ENCODE data around the gene GOLGB1. TPM values are rescaled to one million over a fixed set of nuclear protein-coding genes. Genes with fewer than 3 reads are reported as not detected.
"Not testable (repeated sequence)": the region's sequence is repeated elsewhere in the genome, so short reads cannot be mapped to it uniquely, and the experiment has no call there.

Gene GOLGB1
- total RNA-seq, 5 donors from 2014 or later (not counting 1 experiment from before 2014, with no cell fraction given), result 33.5 to 47.0 (median 40.1) TPM

- Histone ChIP-seq H3K4me1 (ENCODE audit: control insufficient read depth in 1 of 2, extremely low read depth in 1 of 2, insufficient read depth in 2 of 2, low read length in 2 of 2) (no peaks in the 10 kb centered on the region), H3K4me3 (ENCODE audit: control insufficient read depth in 1 of 2, extremely low read depth in 1 of 2, low read length in 1 of 2) (no peak overlapping the region), H3K27ac (ENCODE audit: low read length) (no peak overlapping the region), H3K9me3 (no peaks in the 10 kb centered on the region), H3K27me3 (replicated peaks in 1 of 2; ENCODE audit: control insufficient read depth in 2 of 2, extremely low read depth in 1 of 2, insufficient read depth in 2 of 2, low read length in 1 of 2) (no peaks in the 10 kb centered on the region), H3K36me3 (ENCODE audit: control insufficient read depth in 2 of 2, extremely low read depth in 1 of 2, insufficient read depth in 1 of 2, low read length in 1 of 2) (peaks cover 0 to 58% of the 10 kb centered on the region in 2 donors)
- ChIA-PET CTCF (interaction anchor here in 1 of 2 donors (0.9 kb wide), 1 partner anchor 15 kb away, joined by 6 read pairs; no protein-coding TSS in a partner anchor), POLR2A (interaction anchor here (0.6 to 2.2 kb wide), 3 partner anchors 16 to 94 kb away, joined by 3 to 5 read pairs (median 5); partner anchors contain the start of gene HCLS1 (in 1 of the 2))
- H3K36me3 Mint-ChIP-seq, result peaks cover 63% of the 10 kb centered on the region
- DNase-seq (no peak), ATAC-seq (replicated peaks in 1 of 4) (no peak)
- H3K27me3 Mint-ChIP-seq, result no peaks in the 10 kb centered on the region
- no peak overlapping the region for H3K27ac Mint-ChIP-seq
- no peak overlapping the region for H3K4me3 Mint-ChIP-seq
- H3K4me1 Mint-ChIP-seq, result peaks cover 0 to 14% (median 0%) of the 10 kb centered on the region in 3 donors
- H3K9me3 Mint-ChIP-seq, result no peaks in the 10 kb centered on the region
Observed at GRCh38 chr3:121698901-121699300, 50.6 kb downstream of the GOLGB1 start.

- CTCF ChIA-PET, result interaction anchor here in 1 of 2 donors (0.6 kb wide), 1 partner anchor 83 kb away, joined by 4 read pairs; no protein-coding TSS in a partner anchor
Observed at GRCh38 chr3:121698476-121698875, 51.1 kb downstream of the GOLGB1 start.

GRCh38 chr3:121696186-121696585, 53.4 kb downstream of the GOLGB1 start:
- H3K4me3 Mint-ChIP-seq, result no peak overlapping the region
- no peaks in the 10 kb centered on the region for H3K9me3 Mint-ChIP-seq
- H3K9me3 ChIP-seq, result no peaks in the 10 kb centered on the region
- H3K27me3 Mint-ChIP-seq, result no peaks in the 10 kb centered on the region
- no peak overlapping the region for H3K27ac Mint-ChIP-seq
- WGBS (ENCODE audit: insufficient coverage), result 100% methylated on average over 1 of the region's 3 CpGs
- H3K4me1 ChIP-seq (ENCODE audit: control insufficient read depth in 1 of 2, extremely low read depth in 1 of 2, insufficient read depth in 2 of 2, low read length in 2 of 2), result no peaks in the 10 kb centered on the region
- peaks cover 53% of the 10 kb centered on the region for H3K36me3 Mint-ChIP-seq
- peaks cover 0 to 56% of the 10 kb centered on the region in 2 donors for H3K36me3 ChIP-seq (ENCODE audit: control insufficient read depth in 2 of 2, extremely low read depth in 1 of 2, insufficient read depth in 1 of 2, low read length in 1 of 2)
- DNase-seq (no peak), ATAC-seq (replicated peaks in 1 of 4) (no peak)
- H3K27me3 ChIP-seq (replicated peaks in 1 of 2; ENCODE audit: control insufficient read depth in 2 of 2, extremely low read depth in 1 of 2, insufficient read depth in 2 of 2, low read length in 1 of 2), result no peaks in the 10 kb centered on the region
- CTCF ChIA-PET, result interaction anchor here in 1 of 2 donors (0.9 kb wide), 1 partner anchor 11 kb away, joined by 3 read pairs; no protein-coding TSS in a partner anchor
- POLR2A ChIA-PET, result no interaction called here
- peaks cover 0 to 11% (median under 1%) of the 10 kb centered on the region in 3 donors for H3K4me1 Mint-ChIP-seq
- no peak overlapping the region for H3K4me3 ChIP-seq (ENCODE audit: control insufficient read depth in 1 of 2, extremely low read depth in 1 of 2, low read length in 1 of 2)
- no peak overlapping the region for H3K27ac ChIP-seq (ENCODE audit: low read length)

More at GRCh38 chr3:121698476-121698875, 51.1 kb downstream of the GOLGB1 start:
- DNase-seq (no peak), ATAC-seq (replicated peaks in 1 of 4) (no peak)
- H3K4me1 Mint-ChIP-seq, result peaks cover 0 to 11% (median 0%) of the 10 kb centered on the region in 3 donors
- H3K36me3 ChIP-seq (ENCODE audit: control insufficient read depth in 2 of 2, extremely low read depth in 1 of 2, insufficient read depth in 1 of 2, low read length in 1 of 2), result peaks cover 0 to 58% of the 10 kb centered on the region in 2 donors
- peaks cover 60% of the 10 kb centered on the region for H3K36me3 Mint-ChIP-seq
- H3K4me1 ChIP-seq (ENCODE audit: control insufficient read depth in 1 of 2, extremely low read depth in 1 of 2, insufficient read depth in 2 of 2, low read length in 2 of 2), result no peaks in the 10 kb centered on the region
- H3K27ac Mint-ChIP-seq, result no peak overlapping the region
- H3K4me3 ChIP-seq (ENCODE audit: control insufficient read depth in 1 of 2, extremely low read depth in 1 of 2, low read length in 1 of 2), result no peak overlapping the region
- POLR2A ChIA-PET, result interaction anchor here (0.6 to 2.2 kb wide), 3 partner anchors 16 to 94 kb away, joined by 3 to 5 read pairs (median 5); partner anchors contain the start of gene HCLS1 (in 1 of the 2)
- H3K27me3 Mint-ChIP-seq, result no peaks in the 10 kb centered on the region
- no peaks in the 10 kb centered on the region for H3K9me3 ChIP-seq
- H3K27me3 ChIP-seq (replicated peaks in 1 of 2; ENCODE audit: control insufficient read depth in 2 of 2, extremely low read depth in 1 of 2, insufficient read depth in 2 of 2, low read length in 1 of 2), result no peaks in the 10 kb centered on the region
- WGBS (ENCODE audit: insufficient coverage), result no CpG with 5 or more reads among the region's 1 CpG
- no peak overlapping the region for H3K27ac ChIP-seq (ENCODE audit: low read length)
- no peaks in the 10 kb centered on the region for H3K9me3 Mint-ChIP-seq
- H3K4me3 Mint-ChIP-seq, result no peak overlapping the region

DNA sequence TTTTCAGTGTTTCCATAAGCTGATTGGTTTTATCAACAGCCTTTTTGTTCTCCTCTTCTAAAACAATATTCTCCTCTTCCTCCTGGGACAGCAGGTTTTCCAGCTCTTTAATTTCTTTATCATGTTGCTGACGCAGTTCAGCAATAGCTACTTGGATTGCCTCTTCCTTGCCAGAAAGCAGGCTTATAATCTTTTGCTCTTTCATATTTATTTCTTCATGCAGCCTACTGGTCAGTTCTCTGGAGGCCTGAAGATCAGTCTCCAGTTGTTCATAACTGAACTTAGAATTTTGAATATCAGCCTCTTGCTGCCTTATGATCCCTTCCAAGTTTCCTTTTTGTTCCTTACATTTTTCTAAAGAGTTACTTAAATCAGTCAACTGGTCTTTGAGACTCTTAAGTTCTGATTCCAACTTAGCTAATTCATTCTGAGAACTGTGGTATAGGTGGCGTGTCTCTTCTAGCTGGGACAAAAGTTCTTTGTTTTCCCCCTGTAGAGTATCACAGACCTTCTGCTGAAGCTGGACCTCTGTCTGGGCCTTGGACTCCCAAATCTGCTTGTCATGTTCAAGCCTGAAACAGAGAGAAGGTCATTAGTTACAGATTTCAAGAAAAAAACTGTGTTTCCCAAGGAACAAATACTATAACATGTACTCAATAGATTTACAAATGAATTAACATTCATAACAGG, 57.4 kb downstream of the GOLGB1 start:
- H3K4me3 ChIP-seq (ENCODE audit: control insufficient read depth in 1 of 2, extremely low read depth in 1 of 2, low read length in 1 of 2), result no peak overlapping the region
- no peaks in the 10 kb centered on the region for H3K27me3 ChIP-seq (replicated peaks in 1 of 2; ENCODE audit: control insufficient read depth in 2 of 2, extremely low read depth in 1 of 2, insufficient read depth in 2 of 2, low read length in 1 of 2)
- ATAC-seq (replicated peaks in 1 of 4) (no peak), DNase-seq (no peak)
- H3K27ac Mint-ChIP-seq, result no peak overlapping the region
- POLR2A ChIA-PET, result interaction anchor here in 1 of 2 donors (1.7 kb wide), 1 partner anchor 8 kb away, joined by 3 read pairs; no protein-coding TSS in a partner anchor
- no peaks in the 10 kb centered on the region for H3K9me3 ChIP-seq
- no CpG with 5 or more reads among the region's 2 CpGs for WGBS (ENCODE audit: insufficient coverage)
- peaks cover 0 to 5% (median 5%) of the 10 kb centered on the region in 3 donors for H3K4me1 Mint-ChIP-seq
- CTCF ChIA-PET, result interaction anchor here in 1 of 2 donors (0.6 kb wide), 1 partner anchor 10 kb away, joined by 3 read pairs; no protein-coding TSS in a partner anchor
- H3K9me3 Mint-ChIP-seq, result no peaks in the 10 kb centered on the region
- peaks cover 36% of the 10 kb centered on the region for H3K36me3 Mint-ChIP-seq
- no peak overlapping the region for H3K4me3 Mint-ChIP-seq
- H3K36me3 ChIP-seq (ENCODE audit: control insufficient read depth in 2 of 2, extremely low read depth in 1 of 2, insufficient read depth in 1 of 2, low read length in 1 of 2), result peaks cover 0 to 31% of the 10 kb centered on the region in 2 donors
- H3K27ac ChIP-seq (ENCODE audit: low read length), result no peak overlapping the region
- no peaks in the 10 kb centered on the region for H3K4me1 ChIP-seq (ENCODE audit: control insufficient read depth in 1 of 2, extremely low read depth in 1 of 2, insufficient read depth in 2 of 2, low read length in 2 of 2)
- H3K27me3 Mint-ChIP-seq, result no peaks in the 10 kb centered on the region

DNA sequence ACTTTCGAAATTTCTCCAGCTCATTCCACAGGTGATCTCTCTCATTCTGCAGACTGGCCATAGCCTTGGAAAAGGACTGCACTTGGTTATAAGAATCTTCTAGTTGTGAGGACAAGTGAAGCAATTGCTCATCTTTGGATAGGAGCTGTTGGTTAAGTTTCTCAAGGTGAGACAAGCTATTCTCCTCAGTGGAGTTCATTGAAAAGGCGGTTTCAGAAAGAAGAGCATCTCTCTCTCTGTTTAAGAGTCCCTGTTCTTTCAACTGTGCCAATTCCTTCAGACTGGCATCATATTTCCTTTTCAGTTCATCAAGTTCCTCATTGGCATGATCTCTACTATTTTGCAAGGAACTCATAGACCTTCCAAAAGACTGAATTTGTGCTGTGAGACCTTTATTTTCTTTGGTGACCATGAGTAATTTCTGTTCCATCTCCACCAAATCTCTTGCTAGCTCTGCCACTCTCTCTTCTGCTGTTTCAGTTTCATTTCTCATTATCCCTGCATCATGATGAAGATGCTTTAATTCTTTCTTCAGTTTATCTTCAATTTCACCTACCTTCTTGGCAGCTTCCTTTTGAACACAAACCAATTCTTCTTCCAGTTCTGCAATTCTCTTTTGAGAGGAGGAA, 58.6 kb downstream of the GOLGB1 start:
- no peak for ATAC-seq (replicated peaks in 1 of 4)
- Histone ChIP-seq H3K36me3 (ENCODE audit: control insufficient read depth in 2 of 2, extremely low read depth in 1 of 2, insufficient read depth in 1 of 2, low read length in 1 of 2) (peaks cover 0 to 25% of the 10 kb centered on the region in 2 donors), H3K27ac (ENCODE audit: low read length) (no peak overlapping the region), H3K4me3 (ENCODE audit: control insufficient read depth in 1 of 2, extremely low read depth in 1 of 2, low read length in 1 of 2) (no peak overlapping the region), H3K4me1 (ENCODE audit: control insufficient read depth in 1 of 2, extremely low read depth in 1 of 2, insufficient read depth in 2 of 2, low read length in 2 of 2) (no peaks in the 10 kb centered on the region), H3K27me3 (replicated peaks in 1 of 2; ENCODE audit: control insufficient read depth in 2 of 2, extremely low read depth in 1 of 2, insufficient read depth in 2 of 2, low read length in 1 of 2) (no peaks in the 10 kb centered on the region), H3K9me3 (no peaks in the 10 kb centered on the region)
- DNase-seq, result no peak
- CTCF ChIA-PET, result no interaction called here
- POLR2A ChIA-PET, result interaction anchor here (0.6 to 1.7 kb wide), 3 partner anchors 9 to 267 kb away, joined by 3 read pairs; no protein-coding TSS in a partner anchor
- Mint-ChIP-seq H3K27me3 (no peaks in the 10 kb centered on the region), H3K4me1 (peaks cover 0 to 5% (median 0%) of the 10 kb centered on the region in 3 donors), H3K4me3 (peak overlapping the region in 1 of 3 donors; percentile 28), H3K36me3 (peaks cover 41% of the 10 kb centered on the region), H3K9me3 (peaks cover 0 to 9% (median 6%) of the 10 kb centered on the region in 3 donors), H3K27ac (peak overlapping the region; percentile 13 to 23)
- 100% methylated on average over 1 of the region's 2 CpGs for WGBS (ENCODE audit: insufficient coverage)

DNA sequence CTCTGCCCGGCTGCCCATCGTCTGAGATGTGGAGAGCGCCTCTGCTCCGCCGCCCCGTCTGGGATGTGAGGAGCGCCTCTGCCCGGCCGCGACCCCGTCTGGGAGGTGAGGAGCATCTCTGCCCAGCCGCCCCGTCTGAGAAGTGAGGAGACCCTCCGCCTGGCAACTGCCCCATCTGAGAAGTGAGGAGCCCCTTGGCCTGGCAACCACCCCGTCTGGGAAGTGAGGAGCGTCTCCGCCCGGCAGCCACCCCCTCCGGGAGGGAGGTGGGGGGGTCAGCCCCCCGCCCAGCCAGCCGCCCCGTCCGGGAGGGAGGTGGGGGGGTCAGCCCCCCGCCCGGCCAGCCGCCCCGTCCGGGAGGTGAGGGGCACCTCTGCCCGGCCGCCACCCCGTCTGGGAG, 60.8 kb downstream of the GOLGB1 start:
- POLR2A ChIA-PET; ATAC-seq (replicated peaks in 1 of 4); H3K9me3 ChIP-seq; H3K4me3 ChIP-seq (ENCODE audit: control insufficient read depth in 1 of 2, extremely low read depth in 1 of 2, low read length in 1 of 2); H3K27ac Mint-ChIP-seq; H3K4me1 ChIP-seq (ENCODE audit: control insufficient read depth in 1 of 2, extremely low read depth in 1 of 2, insufficient read depth in 2 of 2, low read length in 2 of 2); H3K4me3 Mint-ChIP-seq; H3K27me3 Mint-ChIP-seq; H3K4me1 Mint-ChIP-seq; DNase-seq; H3K27me3 ChIP-seq (replicated peaks in 1 of 2; ENCODE audit: control insufficient read depth in 2 of 2, extremely low read depth in 1 of 2, insufficient read depth in 2 of 2, low read length in 1 of 2); CTCF ChIA-PET; H3K27ac ChIP-seq (ENCODE audit: low read length): not testable (repeated sequence)
- Mint-ChIP-seq H3K9me3 (peaks cover 6 to 20% (median 8%) of the 10 kb centered on the region in 3 donors), H3K36me3 (peaks cover 55% of the 10 kb centered on the region)
- peaks cover 0 to 23% of the 10 kb centered on the region in 2 donors for H3K36me3 ChIP-seq (ENCODE audit: control insufficient read depth in 2 of 2, extremely low read depth in 1 of 2, insufficient read depth in 1 of 2, low read length in 1 of 2)
- WGBS (ENCODE audit: insufficient coverage), result 100% methylated on average over 6 of the region's 31 CpGs

Data from T-cell (primary cell).